ENCODE data around the gene HDAC11.

HDAC11 gene

DNA sequence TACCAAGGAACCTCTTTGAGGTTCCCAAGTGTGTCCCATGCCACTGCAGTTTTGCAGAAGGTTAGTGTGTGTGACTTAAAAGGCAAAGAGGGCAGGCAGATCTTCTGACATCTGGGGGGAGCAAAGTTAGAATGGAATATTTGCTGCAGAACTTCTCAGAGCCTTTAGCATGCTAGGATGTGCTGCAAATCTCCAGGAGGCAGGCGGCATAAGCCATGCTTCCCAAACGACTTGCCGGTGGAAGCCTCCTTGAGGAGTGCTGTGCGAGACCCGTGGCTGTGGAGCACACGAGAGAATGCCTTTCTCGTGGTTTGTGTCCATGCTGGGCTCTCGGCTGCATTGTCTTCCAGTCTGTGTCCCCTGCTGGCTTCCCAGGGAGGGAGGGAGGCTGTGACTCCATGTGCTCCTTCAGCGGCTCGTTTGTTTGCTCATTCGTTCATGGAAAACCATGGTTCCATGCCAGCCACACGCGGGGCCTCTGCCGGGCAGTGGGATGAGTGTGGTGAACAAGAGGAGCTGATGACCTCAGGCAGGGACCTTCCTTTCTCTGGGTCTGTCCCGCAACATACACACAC lies 13.8 kb downstream of the HDAC11 start:
- H4K20me1 ChIP-seq (ENCODE audit: insufficient read depth, low read length), result no peaks in the 10 kb centered on the region
- H3K9me3 ChIP-seq (ENCODE audit: insufficient read depth, low read length), result no peaks in the 10 kb centered on the region
- H3K27ac ChIP-seq (ENCODE audit: low read length), result no peak overlapping the region
- no peaks in the 10 kb centered on the region for H3K79me2 ChIP-seq (ENCODE audit: low read length)
- H2AFZ ChIP-seq (ENCODE audit: low read depth, low read length), result no peak overlapping the region
- H3K27me3 ChIP-seq (ENCODE audit: low read depth, low read length), result peaks cover 17% of the 10 kb centered on the region
- no peak for TF ChIP-seq EZH2phosphoT487 (IDR thresholded peaks at IDR 0.05; ENCODE audit: low read depth)
- TF ChIP-seq, protein P1, sequence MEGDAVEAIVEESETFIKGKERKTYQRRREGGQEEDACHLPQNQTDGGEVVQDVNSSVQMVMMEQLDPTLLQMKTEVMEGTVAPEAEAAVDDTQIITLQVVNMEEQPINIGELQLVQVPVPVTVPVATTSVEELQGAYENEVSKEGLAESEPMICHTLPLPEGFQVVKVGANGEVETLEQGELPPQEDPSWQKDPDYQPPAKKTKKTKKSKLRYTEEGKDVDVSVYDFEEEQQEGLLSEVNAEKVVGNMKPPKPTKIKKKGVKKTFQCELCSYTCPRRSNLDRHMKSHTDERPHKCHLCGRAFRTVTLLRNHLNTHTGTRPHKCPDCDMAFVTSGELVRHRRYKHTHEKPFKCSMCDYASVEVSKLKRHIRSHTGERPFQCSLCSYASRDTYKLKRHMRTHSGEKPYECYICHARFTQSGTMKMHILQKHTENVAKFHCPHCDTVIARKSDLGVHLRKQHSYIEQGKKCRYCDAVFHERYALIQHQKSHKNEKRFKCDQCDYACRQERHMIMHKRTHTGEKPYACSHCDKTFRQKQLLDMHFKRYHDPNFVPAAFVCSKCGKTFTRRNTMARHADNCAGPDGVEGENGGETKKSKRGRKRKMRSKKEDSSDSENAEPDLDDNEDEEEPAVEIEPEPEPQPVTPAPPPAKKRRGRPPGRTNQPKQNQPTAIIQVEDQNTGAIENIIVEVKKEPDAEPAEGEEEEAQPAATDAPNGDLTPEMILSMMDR (IDR thresholded peaks at IDR 0.05; ENCODE audit: low read depth, low read length), result no peak
- no peak overlapping the region for H3K4me2 ChIP-seq (ENCODE audit: low read length)
- H3K4me3 ChIP-seq (ENCODE audit: low read length), result no peak overlapping the region
- H3K4me1 ChIP-seq (ENCODE audit: low read length), result peaks cover 34% of the 10 kb centered on the region
- no peaks in the 10 kb centered on the region for H3K36me3 ChIP-seq (replicated peaks; ENCODE audit: low read depth, low read length)
- H3K9ac ChIP-seq (ENCODE audit: low read length), result no peak overlapping the region

DNA sequence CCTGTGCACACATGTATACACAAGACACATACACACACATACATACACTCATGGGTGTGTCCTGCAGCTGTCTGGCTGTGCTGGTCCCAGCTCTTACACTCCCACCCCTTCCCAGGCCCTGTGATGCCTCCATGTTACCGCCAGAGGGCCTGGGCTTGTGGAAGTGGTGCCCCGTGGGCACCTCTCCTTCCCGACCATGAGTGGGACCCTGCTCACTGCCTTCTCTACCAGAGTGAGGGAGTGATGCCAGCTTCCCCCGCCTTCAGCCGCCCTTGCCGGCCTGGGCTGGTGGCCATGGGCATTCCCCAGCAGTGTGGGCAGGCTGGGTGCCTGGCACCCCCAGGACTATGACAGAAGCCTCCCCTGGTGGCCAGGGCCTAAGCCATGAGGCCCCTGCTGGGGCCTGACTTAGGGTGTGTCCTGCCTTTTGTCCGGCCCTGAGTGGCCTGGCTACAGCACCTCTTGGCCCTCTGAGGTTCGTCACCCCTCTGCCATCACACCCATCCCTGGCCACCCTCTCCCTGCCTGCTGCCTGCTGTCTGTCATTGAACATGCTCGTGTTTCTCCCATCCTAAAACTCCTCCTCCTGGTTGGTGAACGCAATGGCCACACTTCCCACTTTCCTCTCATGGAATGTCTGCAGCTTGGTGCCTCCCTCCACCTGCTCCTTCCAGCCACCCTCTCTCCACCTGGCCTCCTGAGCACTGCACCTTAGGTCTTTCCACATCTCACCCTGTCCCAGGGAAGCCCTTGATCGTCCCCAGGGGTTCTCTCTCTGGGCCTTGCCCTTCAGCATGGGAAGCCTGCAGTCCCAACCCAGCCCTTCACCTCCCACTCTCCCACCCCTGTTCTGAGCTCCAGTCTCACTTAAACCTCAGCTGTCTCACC lies 14.6 kb downstream of the HDAC11 start:
- Histone ChIP-seq H3K9ac (ENCODE audit: low read length) (no peak overlapping the region), H3K36me3 (replicated peaks; ENCODE audit: low read depth, low read length) (no peaks in the 10 kb centered on the region), H4K20me1 (ENCODE audit: insufficient read depth, low read length) (no peaks in the 10 kb centered on the region; the same call in 1 of the 2 replicates), H3K27ac (ENCODE audit: low read length) (no peak overlapping the region), H2AFZ (ENCODE audit: low read depth, low read length) (no peak overlapping the region), H3K9me3 (ENCODE audit: insufficient read depth, low read length) (no peaks in the 10 kb centered on the region), H3K4me2 (ENCODE audit: low read length) (peak overlapping the region; percentile 17), H3K27me3 (ENCODE audit: low read depth, low read length) (peaks cover 18% of the 10 kb centered on the region), H3K4me1 (ENCODE audit: low read length) (peaks cover 34% of the 10 kb centered on the region), H3K79me2 (ENCODE audit: low read length) (no peaks in the 10 kb centered on the region), H3K4me3 (ENCODE audit: low read length) (no peak overlapping the region)
- TF ChIP-seq EZH2phosphoT487 (IDR thresholded peaks at IDR 0.05; ENCODE audit: low read depth), result no peak
- TF ChIP-seq, protein P1 (IDR thresholded peaks at IDR 0.05; ENCODE audit: low read depth, low read length), result peak; percentile 47

DNA sequence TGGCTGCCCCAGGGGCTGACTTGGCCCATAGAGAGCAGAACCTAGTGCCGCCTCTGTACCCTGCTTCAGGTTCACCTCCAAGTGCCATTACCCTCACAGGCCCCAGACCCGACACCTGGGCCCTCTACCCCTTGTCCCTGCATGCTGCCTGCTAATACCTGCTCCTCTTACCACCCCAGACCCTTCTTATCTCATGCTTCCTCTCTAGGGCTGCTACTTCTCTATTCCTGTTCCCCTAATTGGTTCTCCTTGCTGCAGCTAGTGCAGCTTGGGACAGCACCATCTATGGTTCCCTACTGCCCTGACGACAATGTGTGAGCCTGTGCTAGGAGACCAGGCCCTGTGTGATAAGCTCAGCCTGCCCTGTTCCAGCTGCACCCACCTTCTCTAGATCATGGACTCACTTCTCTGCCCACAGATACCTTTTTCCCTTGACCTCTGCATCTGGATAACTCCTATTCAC lies 15.3 kb downstream of the HDAC11 start:
- Histone ChIP-seq H3K4me1 (ENCODE audit: low read length) (peaks cover 34% of the 10 kb centered on the region), H3K4me3 (ENCODE audit: low read length) (no peak overlapping the region), H3K4me2 (ENCODE audit: low read length) (peak overlapping the region; percentile 17), H3K79me2 (ENCODE audit: low read length) (no peaks in the 10 kb centered on the region), H4K20me1 (ENCODE audit: insufficient read depth, low read length) (no peaks in the 10 kb centered on the region; the same call in 1 of the 2 replicates), H3K9ac (ENCODE audit: low read length) (no peak overlapping the region), H3K9me3 (ENCODE audit: insufficient read depth, low read length) (no peaks in the 10 kb centered on the region), H3K36me3 (replicated peaks; ENCODE audit: low read depth, low read length) (no peaks in the 10 kb centered on the region), H2AFZ (ENCODE audit: low read depth, low read length) (no peak overlapping the region), H3K27me3 (ENCODE audit: low read depth, low read length) (peaks cover 20% of the 10 kb centered on the region), H3K27ac (ENCODE audit: low read length) (no peak overlapping the region)
- TF ChIP-seq EZH2phosphoT487 (IDR thresholded peaks at IDR 0.05; ENCODE audit: low read depth), result no peak
- TF ChIP-seq, protein P1 (IDR thresholded peaks at IDR 0.05; ENCODE audit: low read depth, low read length), result no peak

All from OCI-LY3 (cell line).